Natural killer cell (primary cell): Measurements from ENCODE around the gene DACT1. TPM values are rescaled to one million over a fixed set of nuclear protein-coding genes. Genes with fewer than 3 reads are reported as not detected.

Experiments
- ATAC-seq, 3 donors: fragments of 150-1000 bp in 2 of 3; fragments of 200-7000 bp in 1 of 3; cut with Tn5 transposase; 1 replicate in 1 of 3; 2 replicates in 2 of 3; pipeline ENCODE4 v1.10.0; 2021; ENCODE audit warnings: mild to moderate bottlenecking in 2 of 3, moderate library complexity in 2 of 3
- DNase-seq, 2 donors: peaks; one replicate each; pipeline versions ENCODE4 v3.0.0 to v3.0.0-alpha.2; 2013 to 2021; ENCODE audit warnings: mixed read lengths in 1 of 2
- H3K27ac ChIP-seq: one replicate; pipeline ENCODE4 v1.5.1; 2013; ENCODE audit warnings: mild to moderate bottlenecking, low read length
- H3K27me3 ChIP-seq: one replicate; pipeline ENCODE4 v1.6.1; 2013; ENCODE audit warnings: low read length; ENCODE audit not compliant: control insufficient read depth, insufficient read depth
- H3K36me3 ChIP-seq: one replicate; pipeline ENCODE4 v1.6.1; 2013; ENCODE audit warnings: low read length; ENCODE audit not compliant: control insufficient read depth, insufficient read depth
- H3K4me1 ChIP-seq: one replicate; pipeline ENCODE4 v1.6.1; 2013; ENCODE audit warnings: low read length; ENCODE audit not compliant: control insufficient read depth, insufficient read depth
- H3K4me3 ChIP-seq: one replicate; pipeline ENCODE4 v1.5.1; 2013; ENCODE audit warnings: low read length
- H3K9me3 ChIP-seq: one replicate; pipeline ENCODE4 v1.6.1; 2013; ENCODE audit warnings: low read length; ENCODE audit not compliant: control insufficient read depth, insufficient read depth
- H3K27ac Mint-ChIP-seq, 2 donors: one replicate each; pipeline ENCODE4 v1.8.0; 2022; ENCODE audit warnings: mild to moderate bottlenecking in 2 of 2, mixed read lengths in 2 of 2, moderate library complexity in 1 of 2
- H3K27me3 Mint-ChIP-seq, 2 donors: one replicate each; pipeline ENCODE4 v1.8.0; 2022; ENCODE audit warnings: low read depth in 2 of 2, mixed read lengths in 2 of 2
- H3K36me3 Mint-ChIP-seq: one replicate; pipeline ENCODE4 v1.8.0; 2022; ENCODE audit warnings: mixed read lengths
- H3K4me1 Mint-ChIP-seq, 2 donors: one replicate each; pipeline ENCODE4 v1.8.0; 2022; ENCODE audit warnings: mixed read lengths in 2 of 2
- H3K4me3 Mint-ChIP-seq: one replicate; pipeline ENCODE4 v1.8.0; 2022; ENCODE audit warnings: mild to moderate bottlenecking, moderate library complexity, mixed read lengths
- H3K9me3 Mint-ChIP-seq, 2 donors: one replicate each; pipeline ENCODE4 v1.8.0; 2022; ENCODE audit warnings: mixed read lengths in 2 of 2
- CTCF ChIP-seq: fragments of 200-600 bp; IDR thresholded peaks from one replicate; pipeline ENCODE4 v1.8.0; 2022; ENCODE audit warnings: antibody characterized with exemption
- WGBS: methylation state at CpG from one replicate; pipeline ENCODE4 v1.1.7; 2013; ENCODE audit warnings: missing lambda C conversion rate; ENCODE audit not compliant: insufficient coverage; 5-methylcytosine and 5-hydroxymethylcytosine counted together
- intact Hi-C: fragments of 100-400 bp; cut with micrococcal nuclease; formaldehyde crosslinking; loops from one replicate; pipeline ENCODE4 v1.14.2; 2022
- total RNA-seq, 4 donors: library from RNA; stranded (reverse); fragments of 120-200 nt in 1 of 4; gene quantifications; one replicate each; pipeline versions ENCODE4 v1.2.3 to v1.2.4, GENCODE V29; 2013 to 2022

Gene DACT1
- total RNA-seq, 3 donors from 2014 or later (not counting 1 experiment from before 2014, with no cell fraction given), result 0.20 to 0.45 (median 0.33) TPM

GRCh38 chr14:58662018-58662417 is 24.3 kb downstream of the DACT1 start:
- no peaks in the 10 kb centered on the region for H3K9me3 ChIP-seq
- peak in 1 of 2 donors; percentile 12 for DNase-seq
- intact Hi-C loops, result no loop called here

GRCh38 chr14:58662759-58663158 is 25.0 kb downstream of the DACT1 start:
- Mint-ChIP-seq H3K4me1 (no peaks in the 10 kb centered on the region), H3K36me3 (no peaks in the 10 kb centered on the region), H3K27me3 (peaks cover 0 to 26% of the 10 kb centered on the region in 2 donors), H3K4me3 (no peak overlapping the region), H3K27ac (no peak overlapping the region), H3K9me3 (no peaks in the 10 kb centered on the region)
- H3K9me3 ChIP-seq, result no peaks in the 10 kb centered on the region
- WGBS, result 71% methylated on average over 1 of the region's 2 CpGs
- no peak overlapping the region for H3K4me3 ChIP-seq
- no peak for DNase-seq
- no peak for TF ChIP-seq CTCF
- H3K36me3 ChIP-seq, result no peaks in the 10 kb centered on the region
- no peak for ATAC-seq
- no peaks in the 10 kb centered on the region for H3K4me1 ChIP-seq
- intact Hi-C loops, result no loop called here
- H3K27ac ChIP-seq, result no peak overlapping the region
- no peaks in the 10 kb centered on the region for H3K27me3 ChIP-seq

More at GRCh38 chr14:58662018-58662417, 24.3 kb downstream of the DACT1 start:
- WGBS, result 72% methylated on average over 1 of the region's 1 CpG
- Mint-ChIP-seq H3K27ac (no peak overlapping the region), H3K4me3 (no peak overlapping the region), H3K27me3 (peaks cover 0 to 26% of the 10 kb centered on the region in 2 donors), H3K9me3 (no peaks in the 10 kb centered on the region), H3K36me3 (no peaks in the 10 kb centered on the region), H3K4me1 (no peaks in the 10 kb centered on the region)
- TF ChIP-seq CTCF, result no peak
- no peaks in the 10 kb centered on the region for H3K27me3 ChIP-seq
- ATAC-seq, result no peak
- no peaks in the 10 kb centered on the region for H3K36me3 ChIP-seq
- no peaks in the 10 kb centered on the region for H3K4me1 ChIP-seq
- H3K4me3 ChIP-seq, result no peak overlapping the region
- no peak overlapping the region for H3K27ac ChIP-seq

- Histone ChIP-seq H3K9me3 (no peaks in the 10 kb centered on the region), H3K27me3 (no peaks in the 10 kb centered on the region), H3K4me3 (no peak overlapping the region), H3K27ac (no peak overlapping the region), H3K36me3 (no peaks in the 10 kb centered on the region), H3K4me1 (no peaks in the 10 kb centered on the region)
- WGBS, result 83% methylated on average over 2 of the region's 2 CpGs
- intact Hi-C loops, result no loop called here
- ATAC-seq (no peak), DNase-seq (no peak)
- Mint-ChIP-seq H3K4me1 (no peaks in the 10 kb centered on the region), H3K36me3 (no peaks in the 10 kb centered on the region), H3K27me3 (peaks cover 0 to 34% of the 10 kb centered on the region in 2 donors), H3K9me3 (no peaks in the 10 kb centered on the region), H3K27ac (no peak overlapping the region), H3K4me3 (no peak overlapping the region)
- TF ChIP-seq CTCF, result no peak
Measured at GRCh38 chr14:58663494-58664111, 25.8 kb downstream of the DACT1 start.
